Neural progenitor cell (in vitro differentiated cells): Measurements from ENCODE around the gene MADD. TPM values are rescaled to one million over a fixed set of nuclear protein-coding genes. Genes with fewer than 3 reads are reported as not detected.

Source experiments
- DNase-seq: peaks from one replicate; pipeline ENCODE4 v3.0.0-alpha.2; 2016; ENCODE audit warnings: low spot score
- H2AFZ ChIP-seq: fragments of 200-600 bp; sonication (generic); replicated peaks from 2 replicates; pipeline ENCODE4 v1.6.1; 2016; ENCODE audit warnings: antibody characterized with exemption
- H3F3A ChIP-seq: fragments of 200-600 bp; sonication (generic); 2 replicates; pipeline ENCODE4 v1.6.1; 2016; ENCODE audit warnings: antibody characterized with exemption, low read depth
- H3K27ac ChIP-seq: fragments of 200-600 bp; sonication (generic); 2 replicates; pipeline ENCODE4 v1.5.1; 2016; ENCODE audit warnings: mild to moderate bottlenecking
- H3K27me3 ChIP-seq: fragments of 200-600 bp; sonication (generic); 2 replicates; pipeline ENCODE4 v1.6.1; 2016; ENCODE audit warnings: mild to moderate bottlenecking, moderate library complexity
- H3K36me3 ChIP-seq: fragments of 200-600 bp; sonication (generic); 2 replicates; pipeline ENCODE4 v1.5.1; 2016
- H3K4me1 ChIP-seq: fragments of 200-600 bp; sonication (generic); 2 replicates; pipeline ENCODE4 v1.6.1; 2016; ENCODE audit warnings: mixed run types
- H3K4me2 ChIP-seq: fragments of 200-600 bp; sonication (generic); 2 replicates; pipeline ENCODE4 v1.6.1; 2016
- H3K4me3 ChIP-seq: fragments of 200-600 bp; sonication (generic); 2 replicates; pipeline ENCODE4 v1.5.1; 2016
- H3K79me2 ChIP-seq: fragments of 200-600 bp; sonication (generic); 2 replicates; pipeline ENCODE4 v1.6.1; 2016; ENCODE audit warnings: low read depth
- H3K9ac ChIP-seq: fragments of 200-600 bp; sonication (generic); 2 replicates; pipeline ENCODE4 v1.6.1; 2016
- H3K9me3 ChIP-seq: fragments of 200-600 bp; sonication (generic); 2 replicates; pipeline ENCODE4 v1.5.1; 2016; ENCODE audit warnings: low read depth
- H4K20me1 ChIP-seq: fragments of 200-600 bp; sonication (generic); 2 replicates; pipeline ENCODE4 v1.6.1; 2016; ENCODE audit warnings: low read depth
- H3K27ac Mint-ChIP-seq: 3 replicates; pipeline ENCODE4 v1.8.0; 2021; ENCODE audit warnings: mixed read lengths
- H3K27me3 Mint-ChIP-seq: 2 replicates; pipeline ENCODE4 v1.8.0; 2022; ENCODE audit warnings: low read depth, mild to moderate bottlenecking, inconsistent platforms, moderate library complexity, mixed read lengths; ENCODE audit not compliant: insufficient read depth
- H3K36me3 Mint-ChIP-seq: 3 replicates; pipeline ENCODE4 v1.8.0; 2021; ENCODE audit warnings: mixed read lengths
- H3K4me1 Mint-ChIP-seq: 3 replicates; pipeline ENCODE4 v1.8.0; 2021; ENCODE audit warnings: mixed read lengths
- H3K4me3 Mint-ChIP-seq: 3 replicates; pipeline ENCODE4 v1.8.0; 2021; ENCODE audit warnings: mild to moderate bottlenecking, moderate library complexity, mixed read lengths
- H3K9me3 Mint-ChIP-seq: 3 replicates; pipeline ENCODE4 v1.8.0; 2020; ENCODE audit warnings: mixed read lengths
- EZH2 ChIP-seq: fragments of 200-600 bp; sonication (generic); IDR thresholded peaks from 2 replicates; pipeline ENCODE4 v1.6.1; 2017; ENCODE audit warnings: antibody characterized with exemption, mild to moderate bottlenecking, moderate library complexity
- EZH2phosphoT487 ChIP-seq: fragments of 200-600 bp; sonication (generic); IDR thresholded peaks from 2 replicates; pipeline ENCODE4 v1.6.1; 2017; ENCODE audit warnings: antibody characterized with exemption
- total RNA-seq: library from RNA; depleted of rRNA; stranded (reverse); fragments of >200 nt; gene quantifications from 2 replicates; pipeline ENCODE4 v1.2.3, GENCODE V29; 2015; ENCODE audit warnings: low replicate concordance
- TF ChIP-seq, protein P1 (sequence below): fragments of 200-600 bp; sonication (generic); IDR thresholded peaks from 2 replicates; pipeline ENCODE4 v1.5.1; 2017; ENCODE audit warnings: antibody characterized with exemption, mild to moderate bottlenecking

Gene MADD
- total RNA-seq, 1 donor from 2014 or later, result 16.1 TPM

DNA sequence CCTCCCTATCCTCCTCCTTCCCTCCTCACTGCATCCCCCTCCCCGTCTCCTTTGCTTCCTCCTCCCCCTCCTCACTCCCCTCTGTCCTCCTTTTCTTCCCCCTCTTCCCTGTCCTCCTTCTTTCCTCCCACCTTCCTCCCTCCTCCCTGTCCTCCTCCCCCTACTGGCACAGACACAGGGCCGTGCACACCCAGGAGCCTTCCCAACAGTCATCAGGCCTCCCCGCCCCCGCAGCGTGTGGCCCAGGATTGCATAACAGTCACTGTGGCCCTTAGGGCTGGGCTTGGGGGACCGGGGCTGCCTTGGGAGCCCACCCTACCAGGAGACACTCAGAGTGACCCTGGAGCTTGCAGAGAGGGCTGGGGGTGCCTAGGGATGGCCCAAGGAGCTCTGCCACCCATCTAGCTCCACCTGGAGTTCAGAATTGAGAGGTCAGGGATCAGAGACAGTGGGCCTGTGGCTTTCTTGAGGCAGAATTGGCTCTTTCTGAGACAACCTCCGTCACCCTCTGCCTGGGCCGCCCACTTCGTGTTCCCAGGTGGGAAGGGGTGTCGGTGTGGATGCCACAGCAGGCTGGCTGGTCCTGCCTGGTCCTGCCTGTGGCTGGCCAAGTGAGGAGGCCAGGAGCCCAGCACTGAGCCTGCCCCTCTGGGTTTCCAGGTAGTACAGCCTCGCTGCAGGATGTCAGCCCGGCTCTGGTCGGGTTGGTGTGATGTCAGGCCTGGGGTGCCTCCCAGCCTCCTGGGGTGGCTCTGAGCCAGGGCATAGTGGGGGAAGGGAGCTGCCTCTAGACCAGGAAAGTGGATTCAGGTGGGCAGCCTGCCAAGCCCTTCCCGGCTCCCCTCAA is 106.8 kb downstream of the MADD start:
- no peak for DNase-seq
- H3K36me3 ChIP-seq, result no peaks in the 10 kb centered on the region
- no peak overlapping the region for H3K4me2 ChIP-seq
- no peak overlapping the region for H3K9ac ChIP-seq
- no peaks in the 10 kb centered on the region for H3K79me2 ChIP-seq
- H3K4me1 ChIP-seq, result no peaks in the 10 kb centered on the region
- H3F3A ChIP-seq, result no peaks in the 10 kb centered on the region
- Mint-ChIP-seq H3K4me1 (peaks cover 6% of the 10 kb centered on the region), H3K27me3 (peaks cover 5% of the 10 kb centered on the region), H3K27ac (peak overlapping the region; percentile 74), H3K36me3 (no peaks in the 10 kb centered on the region), H3K4me3 (no peak overlapping the region), H3K9me3 (no peaks in the 10 kb centered on the region)
- H4K20me1 ChIP-seq, result no peaks in the 10 kb centered on the region
- no peak overlapping the region for H3K27ac ChIP-seq
- no peak overlapping the region for H2AFZ ChIP-seq
- TF ChIP-seq, protein P1, sequence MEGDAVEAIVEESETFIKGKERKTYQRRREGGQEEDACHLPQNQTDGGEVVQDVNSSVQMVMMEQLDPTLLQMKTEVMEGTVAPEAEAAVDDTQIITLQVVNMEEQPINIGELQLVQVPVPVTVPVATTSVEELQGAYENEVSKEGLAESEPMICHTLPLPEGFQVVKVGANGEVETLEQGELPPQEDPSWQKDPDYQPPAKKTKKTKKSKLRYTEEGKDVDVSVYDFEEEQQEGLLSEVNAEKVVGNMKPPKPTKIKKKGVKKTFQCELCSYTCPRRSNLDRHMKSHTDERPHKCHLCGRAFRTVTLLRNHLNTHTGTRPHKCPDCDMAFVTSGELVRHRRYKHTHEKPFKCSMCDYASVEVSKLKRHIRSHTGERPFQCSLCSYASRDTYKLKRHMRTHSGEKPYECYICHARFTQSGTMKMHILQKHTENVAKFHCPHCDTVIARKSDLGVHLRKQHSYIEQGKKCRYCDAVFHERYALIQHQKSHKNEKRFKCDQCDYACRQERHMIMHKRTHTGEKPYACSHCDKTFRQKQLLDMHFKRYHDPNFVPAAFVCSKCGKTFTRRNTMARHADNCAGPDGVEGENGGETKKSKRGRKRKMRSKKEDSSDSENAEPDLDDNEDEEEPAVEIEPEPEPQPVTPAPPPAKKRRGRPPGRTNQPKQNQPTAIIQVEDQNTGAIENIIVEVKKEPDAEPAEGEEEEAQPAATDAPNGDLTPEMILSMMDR, result no peak
- TF ChIP-seq EZH2phosphoT487, result no peak
- no peak for TF ChIP-seq EZH2
- no peaks in the 10 kb centered on the region for H3K27me3 ChIP-seq
- H3K4me3 ChIP-seq, result no peak overlapping the region
- no peaks in the 10 kb centered on the region for H3K9me3 ChIP-seq

DNA sequence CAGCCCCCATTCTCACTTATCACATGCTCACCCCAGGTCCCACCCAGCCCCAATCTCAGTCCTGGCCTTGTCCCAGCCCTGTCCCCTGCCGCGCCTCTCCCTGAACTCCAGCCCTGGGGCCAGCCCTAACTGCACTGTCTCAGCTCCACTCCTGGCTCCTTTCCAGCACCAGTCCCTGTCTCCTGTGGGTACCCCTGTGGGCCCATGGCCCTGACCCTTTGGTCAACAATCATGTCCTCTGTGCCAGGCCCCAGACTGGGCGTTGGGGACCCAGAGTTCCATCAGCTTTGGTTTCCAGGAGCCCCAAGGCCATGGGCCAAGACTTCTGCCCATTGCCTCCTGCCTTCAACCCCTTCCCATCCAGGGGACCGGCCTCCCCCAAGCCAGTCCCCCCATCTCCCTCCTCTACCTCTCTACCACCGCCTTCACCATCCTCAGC is 107.7 kb downstream of the MADD start:
- H3K36me3 ChIP-seq, result no peaks in the 10 kb centered on the region
- H3K4me3 ChIP-seq, result no peak overlapping the region
- H3K27me3 ChIP-seq, result no peaks in the 10 kb centered on the region
- H3K27me3 Mint-ChIP-seq, result peaks cover 2% of the 10 kb centered on the region
- no peaks in the 10 kb centered on the region for H3K9me3 ChIP-seq
- no peaks in the 10 kb centered on the region for H3K9me3 Mint-ChIP-seq
- H3K27ac ChIP-seq, result no peak overlapping the region
- no peaks in the 10 kb centered on the region for H4K20me1 ChIP-seq
- no peak overlapping the region for H3K4me2 ChIP-seq
- no peaks in the 10 kb centered on the region for H3K79me2 ChIP-seq
- H3K27ac Mint-ChIP-seq, result peak overlapping the region; percentile 51
- no peak for DNase-seq
- H3K4me3 Mint-ChIP-seq, result no peak overlapping the region
- no peak overlapping the region for H2AFZ ChIP-seq
- TF ChIP-seq EZH2phosphoT487, result no peak
- no peak for TF ChIP-seq EZH2
- TF ChIP-seq, protein P1, result no peak
- no peak overlapping the region for H3K9ac ChIP-seq
- no peaks in the 10 kb centered on the region for H3F3A ChIP-seq
- H3K36me3 Mint-ChIP-seq, result no peaks in the 10 kb centered on the region
- peaks cover 4% of the 10 kb centered on the region for H3K4me1 Mint-ChIP-seq
- no peaks in the 10 kb centered on the region for H3K4me1 ChIP-seq

DNA sequence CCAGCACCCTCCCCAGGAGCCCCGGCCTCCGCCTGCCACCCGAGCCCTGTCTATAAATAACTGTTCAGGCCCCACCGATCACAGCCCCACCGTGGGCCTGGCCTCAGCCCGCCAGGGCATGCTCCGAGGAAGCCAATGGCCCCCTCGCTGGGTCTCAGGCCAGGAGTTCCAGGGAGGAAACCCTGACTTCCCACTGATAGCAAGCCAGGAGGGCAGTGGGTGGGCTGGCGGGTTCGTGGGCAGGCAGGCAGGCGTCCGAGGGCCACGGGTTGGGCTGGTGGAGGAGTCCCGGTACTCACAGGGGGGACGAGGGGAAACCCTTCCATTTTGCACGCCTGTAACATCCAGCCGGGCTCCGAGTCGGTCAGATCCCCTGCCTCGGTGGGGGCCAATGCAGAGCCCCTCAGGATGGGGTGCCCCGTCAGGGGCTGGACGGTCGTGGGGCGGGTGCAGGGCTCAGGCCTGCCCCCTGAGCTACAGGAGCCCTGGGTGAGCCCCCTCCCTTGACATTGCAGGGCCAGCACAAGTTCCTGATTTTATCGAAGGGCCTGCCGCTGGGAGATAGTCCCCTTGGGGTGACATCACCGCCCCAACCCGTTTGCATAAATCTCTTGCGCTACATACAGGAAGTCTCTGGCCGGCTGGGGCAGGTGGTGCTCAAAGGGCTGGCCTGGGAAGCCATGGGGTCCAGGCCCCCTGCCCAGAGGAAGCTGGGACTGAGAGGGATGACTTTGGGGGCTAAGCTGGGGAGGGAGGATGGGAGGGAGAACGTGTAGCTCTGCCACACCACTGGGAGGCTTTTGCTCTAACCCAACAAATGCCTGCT is 108.3 kb downstream of the MADD start, which contains the start of gene SPI1:
SPI1 (minus strand) TSS at position 538 of the 826 bp plus-strand sequence; CDS start at position 344, 194 bp downstream.
- Mint-ChIP-seq H3K36me3 (no peaks in the 10 kb centered on the region), H3K27ac (peak within 1 kb of the TSS; percentile 74), H3K9me3 (no peaks in the 10 kb centered on the region), H3K4me3 (no peak within 1 kb of the TSS), H3K4me1 (peaks cover 4% of the 10 kb centered on the region), H3K27me3 (peaks cover 6% of the 10 kb centered on the region)
- Histone ChIP-seq H3K4me3 (no peak within 1 kb of the TSS), H3K4me1 (no peaks in the 10 kb centered on the region), H3K27ac (no peak within 1 kb of the TSS), H2AFZ (no peak within 1 kb of the TSS), H3F3A (no peaks in the 10 kb centered on the region), H3K4me2 (no peak within 1 kb of the TSS), H3K9me3 (no peaks in the 10 kb centered on the region), H3K9ac (no peak within 1 kb of the TSS), H3K79me2 (no peaks in the 10 kb centered on the region), H4K20me1 (no peaks in the 10 kb centered on the region), H3K36me3 (no peaks in the 10 kb centered on the region), H3K27me3 (no peaks in the 10 kb centered on the region)
- DNase-seq, result no peak
- TF ChIP-seq EZH2phosphoT487 (no peak), EZH2 (no peak)
- TF ChIP-seq, protein P1, result no peak
